ENCODE results near the gene PLB1. TPM values are rescaled to one million over a fixed set of nuclear protein-coding genes. Genes with fewer than 3 reads are reported as not detected.
A peak's percentile ranks its signal among the peaks of the same experiment; 100 is the strongest.

The PLB1 gene
- total and polyA plus RNA-seq, 9 of the 15 experiments (the other 6 are each of a cell fraction or from before 2014, with no cell fraction given), result 0.01 to 0.09 (median 0.07) TPM; not detected in 2

DNA sequence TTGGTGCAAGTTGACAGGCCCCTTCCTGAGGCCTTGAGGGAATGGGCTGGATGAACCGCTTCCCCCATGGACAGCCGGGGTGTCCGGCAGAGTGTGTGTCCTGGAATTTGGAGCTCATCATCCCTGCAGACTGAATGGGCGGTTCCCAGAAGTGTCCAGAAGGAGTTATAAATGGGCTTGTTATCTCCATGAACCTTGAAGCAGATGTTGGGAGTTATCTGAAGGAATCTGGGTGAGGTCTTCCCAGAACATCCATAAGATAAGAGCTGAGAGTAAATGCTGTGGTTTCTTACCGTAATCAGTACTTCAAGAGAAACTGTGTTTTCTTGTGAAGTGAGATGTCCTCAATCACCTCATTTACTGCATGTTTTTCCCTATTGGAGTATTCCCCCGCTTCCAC lies 21.1 kb downstream of the PLB1 start (continued):
- TF ChIP-seq, protein P1, sequence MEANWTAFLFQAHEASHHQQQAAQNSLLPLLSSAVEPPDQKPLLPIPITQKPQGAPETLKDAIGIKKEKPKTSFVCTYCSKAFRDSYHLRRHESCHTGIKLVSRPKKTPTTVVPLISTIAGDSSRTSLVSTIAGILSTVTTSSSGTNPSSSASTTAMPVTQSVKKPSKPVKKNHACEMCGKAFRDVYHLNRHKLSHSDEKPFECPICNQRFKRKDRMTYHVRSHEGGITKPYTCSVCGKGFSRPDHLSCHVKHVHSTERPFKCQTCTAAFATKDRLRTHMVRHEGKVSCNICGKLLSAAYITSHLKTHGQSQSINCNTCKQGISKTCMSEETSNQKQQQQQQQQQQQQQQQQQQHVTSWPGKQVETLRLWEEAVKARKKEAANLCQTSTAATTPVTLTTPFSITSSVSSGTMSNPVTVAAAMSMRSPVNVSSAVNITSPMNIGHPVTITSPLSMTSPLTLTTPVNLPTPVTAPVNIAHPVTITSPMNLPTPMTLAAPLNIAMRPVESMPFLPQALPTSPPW (CRISPR knock-in tag; IDR thresholded peaks at IDR 0.05), result peak; percentile 63
- TF ChIP-seq KLF13 (tag; IDR thresholded peaks at IDR 0.05; ENCODE audit: borderline replicate concordance, low read depth) (no peak), ZBTB7A (IDR thresholded peaks at IDR 0.05; ENCODE audit: borderline replicate concordance, control insufficient read depth, low read depth, low read length) (no peak), PURB (CRISPR knock-in tag; IDR thresholded peaks at IDR 0.05; ENCODE audit: low read depth) (no peak), ELF1 (tag; IDR thresholded peaks at IDR 0.05) (no peak), HNRNPL (IDR thresholded peaks at IDR 0.05; ENCODE audit: low read depth, low read length) (no peak), ETV5 (CRISPR knock-in tag; IDR thresholded peaks at IDR 0.05; ENCODE audit: low read depth) (no peak), BCL6 (CRISPR knock-in tag; IDR thresholded peaks at IDR 0.05) (0 out of 2 replicates have a peak, but pooled peaks have one; percentile 36), ZNF764 (CRISPR knock-in tag; IDR thresholded peaks at IDR 0.05; ENCODE audit: low read depth) (no peak), TSC22D4 (tag; IDR thresholded peaks at IDR 0.05) (no peak), KLF16 (IDR thresholded peaks at IDR 0.05) (peak; percentile 95), ZSCAN32 (CRISPR knock-in tag; IDR thresholded peaks at IDR 0.05) (no peak), ZNF551 (CRISPR knock-in tag; IDR thresholded peaks at IDR 0.05) (no peak), MECOM (CRISPR knock-in tag; IDR thresholded peaks at IDR 0.05) (peak; percentile 94), GATAD2A (IDR thresholded peaks at IDR 0.05) (0 out of 2 replicates have a peak, but pooled peaks have one; percentile 16), ARID2 (IDR thresholded peaks at IDR 0.05) (no peak), ZNF174 (CRISPR knock-in tag; IDR thresholded peaks at IDR 0.05) (no peak), FOXK2 (conservative IDR thresholded peaks at IDR 0.05 in 1 of 2, IDR thresholded peaks at IDR 0.05 in 1 of 2; ENCODE audit: low read depth in 2 of 2) (no peak)
- TF ChIP-seq, protein P2, sequence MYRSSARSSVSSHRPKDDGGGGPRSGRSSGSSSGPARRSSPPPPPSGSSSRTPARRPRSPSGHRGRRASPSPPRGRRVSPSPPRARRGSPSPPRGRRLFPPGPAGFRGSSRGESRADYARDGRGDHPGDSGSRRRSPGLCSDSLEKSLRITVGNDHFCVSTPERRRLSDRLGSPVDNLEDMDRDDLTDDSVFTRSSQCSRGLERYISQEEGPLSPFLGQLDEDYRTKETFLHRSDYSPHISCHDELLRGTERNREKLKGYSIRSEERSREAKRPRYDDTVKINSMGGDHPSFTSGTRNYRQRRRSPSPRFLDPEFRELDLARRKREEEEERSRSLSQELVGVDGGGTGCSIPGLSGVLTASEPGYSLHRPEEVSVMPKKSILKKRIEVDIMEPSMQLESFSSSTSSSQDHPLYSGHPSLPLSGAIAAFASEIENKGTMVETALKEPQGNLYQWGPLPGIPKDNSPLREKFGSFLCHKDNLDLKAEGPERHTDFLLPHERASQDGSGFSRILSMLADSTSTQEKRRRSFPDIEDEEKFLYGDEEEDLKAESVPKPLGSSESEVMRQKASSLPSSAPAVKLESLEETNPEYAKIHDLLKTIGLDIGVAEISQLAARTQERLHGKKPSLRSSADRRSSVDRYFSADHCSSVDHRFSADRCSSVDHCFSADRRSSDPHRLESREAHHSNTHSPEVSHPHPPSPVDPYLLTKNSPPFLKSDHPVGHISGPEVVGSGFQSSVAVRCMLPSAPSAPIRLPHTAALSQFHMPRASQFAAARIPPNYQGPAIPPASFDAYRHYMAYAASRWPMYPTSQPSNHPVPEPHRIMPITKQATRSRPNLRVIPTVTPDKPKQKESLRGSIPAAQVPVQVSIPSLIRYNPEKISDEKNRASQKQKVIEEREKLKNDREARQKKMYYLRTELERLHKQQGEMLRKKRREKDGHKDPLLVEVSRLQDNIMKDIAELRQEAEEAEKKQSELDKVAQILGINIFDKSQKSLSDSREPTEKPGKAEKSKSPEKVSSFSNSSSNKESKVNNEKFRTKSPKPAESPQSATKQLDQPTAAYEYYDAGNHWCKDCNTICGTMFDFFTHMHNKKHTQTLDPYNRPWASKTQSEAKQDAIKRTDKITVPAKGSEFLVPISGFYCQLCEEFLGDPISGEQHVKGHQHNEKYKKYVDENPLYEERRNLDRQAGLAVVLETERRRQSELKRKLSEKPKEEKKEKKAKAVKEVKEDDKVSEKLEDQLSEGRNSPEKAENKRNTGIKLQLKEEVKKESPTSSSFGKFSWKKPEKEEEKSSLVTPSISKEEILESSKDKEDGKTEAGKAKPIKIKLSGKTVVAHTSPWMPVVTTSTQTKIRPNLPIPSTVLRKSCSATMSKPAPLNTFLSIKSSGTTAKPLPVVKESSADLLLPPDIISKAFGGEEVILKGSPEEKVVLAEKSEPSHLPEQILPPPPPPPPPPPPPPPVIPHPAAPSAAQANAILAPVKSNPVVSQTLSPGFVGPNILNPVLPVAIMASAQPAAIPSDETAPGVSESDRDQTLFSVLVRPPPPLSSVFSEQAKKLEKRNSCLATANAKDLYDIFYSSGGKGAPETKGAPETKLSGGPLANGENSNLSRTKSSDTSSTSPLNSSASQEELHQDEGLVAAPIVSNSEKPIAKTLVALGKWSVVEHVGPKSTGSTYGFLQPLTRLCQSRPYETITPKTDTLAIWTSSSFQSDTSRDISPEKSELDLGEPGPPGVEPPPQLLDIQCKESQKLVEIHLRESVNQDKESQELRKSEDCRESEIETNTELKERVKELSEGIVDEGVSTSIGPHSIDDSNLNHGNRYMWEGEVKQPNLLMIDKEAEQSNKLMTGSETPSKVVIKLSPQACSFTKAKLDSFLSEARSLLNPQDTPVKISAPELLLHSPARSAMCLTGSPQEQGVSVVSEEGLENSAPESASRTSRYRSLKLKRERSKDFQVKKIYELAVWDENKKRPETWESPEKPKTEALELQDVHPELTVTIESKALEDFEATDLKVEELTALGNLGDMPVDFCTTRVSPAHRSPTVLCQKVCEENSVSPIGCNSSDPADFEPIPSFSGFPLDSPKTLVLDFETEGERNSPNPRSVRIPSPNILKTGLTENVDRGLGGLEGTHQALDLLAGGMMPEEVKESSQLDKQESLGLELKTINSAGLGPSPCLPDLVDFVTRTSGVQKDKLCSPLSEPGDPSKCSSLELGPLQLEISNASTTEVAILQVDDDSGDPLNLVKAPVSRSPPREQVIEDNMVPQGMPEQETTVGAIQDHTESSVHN (IDR thresholded peaks at IDR 0.05; ENCODE audit: borderline replicate concordance in 1 of 2, low read depth in 1 of 2), result no peak
- TF ChIP-seq, protein P3, sequence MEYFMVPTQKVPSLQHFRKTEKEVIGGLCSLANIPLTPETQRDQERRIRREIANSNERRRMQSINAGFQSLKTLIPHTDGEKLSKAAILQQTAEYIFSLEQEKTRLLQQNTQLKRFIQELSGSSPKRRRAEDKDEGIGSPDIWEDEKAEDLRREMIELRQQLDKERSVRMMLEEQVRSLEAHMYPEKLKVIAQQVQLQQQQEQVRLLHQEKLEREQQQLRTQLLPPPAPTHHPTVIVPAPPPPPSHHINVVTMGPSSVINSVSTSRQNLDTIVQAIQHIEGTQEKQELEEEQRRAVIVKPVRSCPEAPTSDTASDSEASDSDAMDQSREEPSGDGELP (CRISPR knock-in tag; IDR thresholded peaks at IDR 0.05; ENCODE audit: borderline replicate concordance), result no peak

All from K562 (cell line).